GM19395 (cell line): ENCODE results near the gene ANKRD49.

ENCODE experiments used
- ATAC-seq: cut with Tn5 transposase; IDR thresholded peaks from one replicate; pipeline ENCODE4 v1.9.1; 2021; ENCODE audit warnings: mild to moderate bottlenecking, moderate library complexity; ENCODE audit not compliant: unreplicated experiment

ANKRD49 gene

GRCh38 chr11:94493281-94494125 is at the start of gene ANKRD49, which contains the start of gene MRE11:
Gene ANKRD49 (plus strand): TSS chr11:94493984. CDS start chr11:94496694, 2,710 bp downstream.
Gene MRE11 (minus strand): TSS chr11:94493844. CDS start chr11:94492801, 1,043 bp downstream.
- ATAC-seq: peak; percentile 100

DNA sequence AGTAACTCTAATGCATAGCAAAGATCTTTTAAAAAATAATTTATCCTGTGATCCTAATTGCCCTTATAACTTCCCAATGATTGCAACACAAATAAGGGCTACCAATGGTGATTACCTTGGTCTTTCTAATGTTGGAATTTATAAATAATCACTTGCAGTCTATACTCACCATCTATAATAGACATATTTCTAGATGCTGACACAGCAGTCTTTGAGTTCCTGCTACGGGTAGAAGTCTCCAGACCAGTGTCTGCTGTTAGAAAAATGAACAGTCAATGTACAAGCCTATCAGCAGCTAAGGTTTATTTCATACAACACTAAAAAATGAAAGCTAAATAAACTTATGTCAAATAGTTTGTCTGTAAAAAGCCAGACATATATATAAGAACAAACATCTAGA is 48.1 kb upstream of the ANKRD49 start:
- no peak for ATAC-seq

DNA sequence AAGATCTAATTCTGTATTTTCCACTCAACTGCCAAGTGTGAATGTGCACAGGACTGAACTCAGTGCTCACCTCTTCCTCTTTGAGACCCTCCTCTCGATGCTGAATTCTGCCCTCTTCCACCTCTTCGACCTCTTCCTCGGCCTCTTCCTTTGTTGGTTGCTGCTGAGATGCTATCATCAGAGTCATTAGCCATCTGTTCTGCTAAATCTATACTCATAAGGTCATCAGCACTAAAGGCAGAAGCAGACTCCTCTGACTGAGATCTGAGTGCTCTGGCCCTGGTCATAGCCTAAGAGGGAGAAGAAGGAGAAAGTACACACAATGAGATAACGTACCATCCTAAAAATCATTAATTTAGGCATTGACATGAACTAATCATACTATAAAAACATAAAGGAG is 46.6 kb upstream of the ANKRD49 start:
- ATAC-seq: no peak

- ATAC-seq: no peak
These were observed 44.8 kb upstream of the ANKRD49 start for GRCh38 chr11:94449029-94449428.

GRCh38 chr11:94449437-94449836 is 44.3 kb upstream of the ANKRD49 start:
- no peak for ATAC-seq

GRCh38 chr11:94450048-94450447 is 43.7 kb upstream of the ANKRD49 start:
- no peak for ATAC-seq

DNA sequence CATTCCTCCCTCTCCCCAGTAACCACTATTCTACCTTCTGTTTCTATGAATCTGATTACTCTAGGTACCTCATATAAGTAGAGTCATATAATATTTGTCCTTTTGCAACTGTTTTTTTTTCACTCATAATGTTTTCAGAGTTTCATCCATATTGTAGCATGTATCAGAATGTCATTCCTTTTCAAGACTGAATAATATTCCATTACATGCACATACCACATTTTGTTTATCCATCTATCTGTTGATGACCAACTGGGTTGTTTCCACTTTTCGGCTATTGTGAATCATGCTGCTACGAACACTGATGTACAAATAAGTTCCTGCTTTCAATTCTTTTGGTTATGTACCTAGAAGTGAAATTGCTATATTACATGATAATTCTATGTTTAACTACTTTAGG is 40.8 kb upstream of the ANKRD49 start:
- ATAC-seq: no peak

- ATAC-seq: no peak
These were observed 39.5 kb upstream of the ANKRD49 start for GRCh38 chr11:94454301-94454700.

DNA sequence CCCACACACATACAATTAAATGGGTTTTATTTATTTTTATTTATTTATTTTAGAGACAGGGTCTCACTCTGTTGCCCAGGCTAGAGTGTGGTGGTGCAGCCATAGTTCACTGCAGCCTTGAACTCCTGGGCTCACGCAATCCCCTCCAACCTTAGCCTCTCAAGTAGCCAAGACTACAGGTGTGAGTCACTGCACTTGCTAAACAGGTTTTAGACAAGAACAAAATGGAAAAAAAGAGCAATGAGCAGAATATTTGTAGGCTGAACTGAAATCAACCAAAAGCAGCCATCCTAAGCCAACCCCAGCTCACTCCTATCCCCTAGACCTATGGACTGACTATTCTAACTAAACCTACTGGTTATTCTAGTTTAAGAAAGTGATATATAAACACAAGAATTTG is 37.9 kb upstream of the ANKRD49 start:
- no peak for ATAC-seq

GRCh38 chr11:94457118-94458029 is 36.4 kb upstream of the ANKRD49 start:
- ATAC-seq: peak; percentile 51

DNA sequence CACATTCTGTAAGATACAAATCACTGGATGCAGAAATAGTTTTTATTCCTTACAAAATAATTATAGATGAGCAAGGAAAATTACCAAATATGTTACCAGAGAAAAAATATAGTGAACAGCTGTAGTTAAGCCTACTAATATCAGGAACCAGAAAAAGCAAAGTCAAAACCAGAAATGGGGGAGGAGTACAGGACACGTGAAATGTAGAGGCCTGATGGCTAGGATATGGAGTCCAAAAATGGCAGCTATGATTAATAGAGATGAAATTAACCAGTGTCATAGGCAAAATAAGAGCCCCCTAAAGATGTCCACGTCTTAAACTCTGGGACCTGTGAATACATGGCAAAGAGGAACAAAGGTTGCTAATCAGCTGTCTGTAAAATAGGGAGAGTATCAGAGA is 34.2 kb upstream of the ANKRD49 start:
- peak; percentile 62 for ATAC-seq

GRCh38 chr11:94469416-94469815 is 24.4 kb upstream of the ANKRD49 start:
- ATAC-seq: peak; percentile 87

GRCh38 chr11:94472916-94473799 is 20.6 kb upstream of the ANKRD49 start:
- peak; percentile 84 for ATAC-seq

- no peak for ATAC-seq
These were observed 16.2 kb upstream of the ANKRD49 start for GRCh38 chr11:94477624-94478023.

DNA sequence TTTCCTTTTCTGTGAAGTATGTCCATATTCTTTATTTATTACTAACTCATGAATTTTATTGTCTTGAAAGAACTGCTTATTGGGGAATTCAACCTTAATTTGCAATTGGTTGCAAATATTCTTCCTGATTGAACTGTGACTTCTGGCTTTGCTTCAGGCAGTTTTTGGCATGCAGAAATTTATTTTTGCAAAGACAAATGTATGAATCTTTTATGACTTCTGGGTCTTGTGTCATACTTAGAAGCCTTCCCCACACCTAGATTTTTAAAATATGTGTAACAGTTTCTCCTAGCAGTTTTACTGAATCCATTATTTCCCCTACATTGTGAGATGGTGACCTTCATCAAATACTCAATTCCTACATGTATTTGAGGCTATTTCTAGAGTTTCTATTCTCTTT is 12.4 kb upstream of the ANKRD49 start:
- ATAC-seq: no peak

- ATAC-seq: no peak
These were observed 7.7 kb upstream of the ANKRD49 start for GRCh38 chr11:94486068-94486467.

DNA sequence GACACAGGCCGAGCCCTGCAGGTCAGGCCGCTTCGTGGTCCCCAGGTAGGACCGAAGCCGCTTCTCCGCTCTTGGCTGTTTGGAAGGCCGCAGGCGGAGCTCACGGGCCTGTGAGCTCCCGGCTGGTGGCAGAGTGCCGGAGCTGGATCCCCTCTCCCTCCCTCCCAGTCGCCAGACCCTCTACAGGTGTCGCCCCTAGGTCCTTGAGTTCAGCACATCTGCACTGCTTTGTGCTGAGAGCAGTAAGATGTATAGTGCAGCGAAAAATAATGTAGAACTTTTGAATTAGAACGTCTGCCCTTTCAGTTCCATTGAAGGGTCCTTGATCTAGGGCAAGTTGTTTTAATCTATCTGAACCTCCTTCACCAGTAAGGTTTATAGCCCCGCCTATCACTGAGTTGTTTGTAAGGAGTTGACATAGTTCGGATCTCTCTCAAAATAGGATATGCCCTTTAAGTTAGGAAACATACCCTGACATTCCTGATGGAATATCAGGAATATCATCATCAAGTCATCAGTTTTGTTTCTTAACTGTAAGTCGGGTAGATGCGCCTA is 419 bp downstream of the ANKRD49 start:
- peak; percentile 74 for ATAC-seq

GRCh38 chr11:94500181-94500580 is 6.4 kb downstream of the ANKRD49 start:
- no peak for ATAC-seq

DNA sequence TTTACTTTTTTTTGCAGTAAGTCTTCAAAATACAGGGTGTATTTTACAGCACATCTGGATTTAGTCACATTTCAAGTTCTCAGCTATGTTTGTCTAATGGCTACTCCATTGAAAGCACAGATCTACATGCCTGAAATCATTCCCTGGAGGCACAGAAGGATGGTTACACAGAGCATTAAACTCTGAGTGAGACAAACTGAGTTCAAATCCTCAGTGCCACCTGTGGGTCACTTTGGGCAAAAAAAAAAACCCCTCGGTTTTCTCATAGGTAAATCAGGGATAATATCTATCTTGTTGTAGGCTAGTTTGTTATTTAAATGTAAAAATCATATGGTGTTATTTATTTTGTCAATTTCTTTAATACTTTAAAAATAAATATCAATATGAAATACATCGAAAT is 7.7 kb downstream of the ANKRD49 start:
- ATAC-seq: no peak

GRCh38 chr11:94504689-94505293 is 11.0 kb downstream of the ANKRD49 start:
- peak; percentile 77 for ATAC-seq
